Measurements from ENCODE around the gene ZNF74.

ZNF74 gene

DNA sequence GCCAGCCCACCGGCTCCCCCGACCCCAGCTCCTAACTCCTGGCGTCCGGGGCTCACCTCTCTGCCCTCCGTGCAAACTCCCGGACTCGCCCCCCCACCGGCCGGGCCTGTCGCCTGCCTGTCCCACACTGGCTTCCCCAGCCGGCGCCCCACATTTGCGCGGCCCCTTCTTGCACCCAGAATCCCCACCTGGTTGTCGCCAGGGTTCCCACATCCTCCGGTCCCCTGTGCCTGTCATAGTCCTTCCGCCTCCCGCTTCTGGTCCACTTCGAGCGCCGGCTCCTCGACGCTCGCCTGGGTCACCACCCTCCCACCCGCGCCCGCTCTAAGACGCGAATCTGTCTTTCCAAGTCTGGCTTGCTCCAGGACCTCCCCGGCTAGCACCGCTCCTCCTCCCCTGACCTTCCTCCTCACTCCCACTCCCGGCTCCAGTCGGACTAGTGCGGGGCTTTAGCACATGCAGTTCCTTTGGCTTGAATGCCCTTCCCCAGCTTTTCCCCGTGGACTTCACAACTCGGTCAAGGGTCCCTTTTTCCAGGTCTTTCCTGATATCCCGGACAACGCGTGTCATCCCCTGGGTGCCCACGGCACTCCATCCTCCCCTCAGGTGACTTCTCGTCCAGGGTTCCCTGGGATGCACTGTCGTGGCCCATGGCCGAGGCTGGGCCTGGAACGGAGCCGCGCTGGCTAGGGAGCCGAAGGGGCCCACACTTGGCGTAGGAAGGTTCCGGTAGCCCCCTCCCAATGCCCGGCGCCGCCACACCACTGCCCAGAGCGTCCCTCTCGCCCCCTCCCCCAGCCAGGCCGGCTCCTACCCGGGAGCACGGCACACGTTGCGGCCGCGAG lies 43.0 kb downstream of the ZNF74 start:
- Histone ChIP-seq H3K4me1 (ENCODE audit: control insufficient read depth in 5 of 5, insufficient read depth in 5 of 5, low read length in 5 of 5) (peaks cover 0 to 49% (median 37%) of the 10 kb centered on the region in 5 donors), H3K36me3 (ENCODE audit: control insufficient read depth in 5 of 5, insufficient read depth in 5 of 5, low read length in 5 of 5) (peaks cover 0 to 15% (median 3%) of the 10 kb centered on the region in 5 donors), H3K27me3 (ENCODE audit: control insufficient read depth in 5 of 5, insufficient read depth in 4 of 5, low read length in 5 of 5) (peaks cover 0 to 13% (median 2%) of the 10 kb centered on the region in 5 donors), H3K4me3 (ENCODE audit: low read depth in 1 of 5, low read length in 5 of 5) (peak overlapping the region; percentile 59 to 78 (median 68)), H3K9me3 (ENCODE audit: control insufficient read depth in 5 of 5, low read length in 5 of 5) (no peaks in the 10 kb centered on the region), H3K9ac (ENCODE audit: low read length in 5 of 5) (peak overlapping the region in 3 of 5 donors; percentile 31 to 84 (median 78)), H3K27ac (ENCODE audit: low read depth, low read length) (no peak overlapping the region)

DNA sequence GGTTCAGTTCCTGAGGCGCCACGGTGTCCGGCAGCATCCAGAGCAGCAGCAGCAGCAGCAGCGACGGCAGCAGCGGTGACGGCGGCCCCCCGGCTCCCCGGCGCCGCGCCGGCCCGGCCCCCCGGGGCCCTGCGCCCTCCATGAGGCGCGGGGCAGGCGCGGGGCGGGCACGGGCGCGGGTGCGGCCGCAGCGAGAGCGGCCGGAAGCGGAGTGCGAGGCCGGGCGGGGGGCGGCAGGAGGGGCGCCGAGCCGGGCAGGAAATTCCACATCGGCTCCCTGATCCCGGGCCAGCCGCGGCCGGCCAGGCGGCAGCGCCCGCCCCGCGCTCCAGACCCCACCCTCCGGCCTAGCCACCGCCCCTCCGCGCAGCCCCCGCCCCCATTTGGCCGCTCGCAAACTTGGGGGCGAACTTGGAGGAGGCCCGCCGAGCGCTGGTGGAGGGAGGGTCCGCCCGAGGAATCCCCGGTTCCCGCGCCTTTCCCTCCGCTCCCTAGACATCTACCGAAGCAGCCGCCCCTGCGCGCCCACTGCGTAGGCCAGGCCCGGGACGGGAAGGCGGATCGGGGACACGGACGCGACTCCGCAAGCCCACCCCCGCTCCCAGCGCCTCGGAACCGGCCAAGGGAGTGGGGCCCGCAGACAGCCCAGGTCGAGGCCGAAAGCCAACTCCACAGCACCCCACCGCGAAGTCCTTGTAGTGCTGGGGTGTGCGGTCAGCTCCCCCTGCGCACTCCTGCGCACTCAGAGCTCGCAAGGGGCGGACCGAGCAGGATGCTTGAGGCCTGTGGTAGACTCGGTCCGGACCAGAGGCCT lies 43.9 kb downstream of the ZNF74 start, which contains the start of gene SCARF2:
Gene SCARF2, minus strand, starts transcription at position 213 of the 814 bp plus-strand sequence. Its CDS starts 71 bp downstream, at position 142.
- H3K9ac ChIP-seq (ENCODE audit: low read length in 5 of 5) = peak within 1 kb of the TSS in 3 of 5 donors; percentile 31 to 84 (median 82)
- H3K4me3 ChIP-seq (ENCODE audit: low read depth in 1 of 5, low read length in 5 of 5) = peak within 1 kb of the TSS; percentile 67 to 78 (median 68)
- no peak within 1 kb of the TSS for H3K27ac ChIP-seq (ENCODE audit: low read depth, low read length)
- peaks cover 0 to 53% (median 40%) of the 10 kb centered on the region in 5 donors for H3K4me1 ChIP-seq (ENCODE audit: control insufficient read depth in 5 of 5, insufficient read depth in 5 of 5, low read length in 5 of 5)
- H3K36me3 ChIP-seq (ENCODE audit: control insufficient read depth in 5 of 5, insufficient read depth in 5 of 5, low read length in 5 of 5) = peaks cover 0 to 24% (median 9%) of the 10 kb centered on the region in 5 donors
- no peaks in the 10 kb centered on the region for H3K9me3 ChIP-seq (ENCODE audit: control insufficient read depth in 5 of 5, low read length in 5 of 5)
- peaks cover 0 to 10% (median 2%) of the 10 kb centered on the region in 5 donors for H3K27me3 ChIP-seq (ENCODE audit: control insufficient read depth in 5 of 5, insufficient read depth in 4 of 5, low read length in 5 of 5)

DNA sequence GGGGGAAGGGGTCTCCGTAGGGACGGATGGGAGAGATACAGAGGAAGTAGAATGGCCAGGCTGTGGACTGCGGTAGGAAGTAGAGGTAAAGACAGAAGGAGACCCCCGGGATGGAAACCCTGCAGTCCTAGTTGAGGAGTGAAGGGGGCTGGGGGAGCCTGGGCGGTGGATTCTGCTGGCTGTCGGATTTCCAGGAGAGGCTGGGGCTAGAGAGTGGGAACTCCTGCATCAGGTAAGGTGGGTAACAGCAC lies 44.4 kb downstream of the ZNF74 start:
- Histone ChIP-seq H3K27ac (ENCODE audit: low read depth, low read length) (no peak overlapping the region), H3K9me3 (ENCODE audit: control insufficient read depth in 5 of 5, low read length in 5 of 5) (no peaks in the 10 kb centered on the region), H3K4me1 (ENCODE audit: control insufficient read depth in 5 of 5, insufficient read depth in 5 of 5, low read length in 5 of 5) (peaks cover 0 to 53% (median 40%) of the 10 kb centered on the region in 5 donors), H3K4me3 (ENCODE audit: low read depth in 1 of 5, low read length in 5 of 5) (peak overlapping the region; percentile 56 to 78 (median 67)), H3K36me3 (ENCODE audit: control insufficient read depth in 5 of 5, insufficient read depth in 5 of 5, low read length in 5 of 5) (peaks cover 0 to 29% (median 12%) of the 10 kb centered on the region in 5 donors), H3K9ac (ENCODE audit: low read length in 5 of 5) (peak overlapping the region in 3 of 5 donors; percentile 23 to 82 (median 73)), H3K27me3 (ENCODE audit: control insufficient read depth in 5 of 5, insufficient read depth in 4 of 5, low read length in 5 of 5) (peaks cover 0 to 10% (median 2%) of the 10 kb centered on the region in 5 donors)

DNA sequence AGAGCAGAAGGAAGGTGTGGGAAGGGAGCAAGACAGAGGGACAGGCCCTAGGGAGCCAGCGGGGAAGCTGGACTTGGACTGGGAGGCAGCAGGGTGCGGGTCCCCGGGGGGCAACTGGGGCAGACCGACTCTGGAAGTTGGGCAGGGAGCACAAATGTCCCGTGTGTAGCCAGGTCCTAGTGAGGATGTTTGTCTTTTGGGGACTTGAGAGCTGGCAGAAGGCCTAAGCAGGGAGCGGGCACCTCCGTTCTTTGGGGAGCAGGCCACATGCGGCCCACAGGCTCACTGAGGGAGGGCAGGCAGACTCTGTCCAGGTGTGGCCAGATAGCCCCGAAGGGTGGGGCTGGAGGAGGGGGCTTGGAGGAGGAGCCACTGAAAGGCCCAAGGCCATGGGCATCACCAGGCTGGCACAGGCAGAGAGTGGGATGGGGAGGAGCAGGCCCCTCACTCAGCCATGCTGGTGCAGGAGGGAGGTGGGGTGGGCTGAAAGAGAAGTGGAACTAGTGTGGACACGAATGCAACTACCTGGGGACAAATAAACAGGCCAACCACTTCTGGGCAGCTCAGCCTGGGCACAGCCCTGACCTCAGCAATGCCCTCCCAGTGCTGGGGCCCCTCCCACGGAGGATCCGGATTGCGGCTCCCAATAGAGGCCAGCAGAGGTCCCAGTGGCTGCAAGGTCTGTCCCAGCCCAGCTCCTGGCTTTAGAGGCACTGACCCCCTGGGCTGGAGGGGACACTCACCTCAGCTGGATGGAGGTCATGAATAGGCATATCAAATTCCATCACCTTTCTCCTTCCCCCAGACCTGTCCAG lies 44.9 kb downstream of the ZNF74 start:
- no peak overlapping the region for H3K27ac ChIP-seq (ENCODE audit: low read depth, low read length)
- H3K4me1 ChIP-seq (ENCODE audit: control insufficient read depth in 5 of 5, insufficient read depth in 5 of 5, low read length in 5 of 5) = peaks cover 0 to 53% (median 40%) of the 10 kb centered on the region in 5 donors
- H3K9ac ChIP-seq (ENCODE audit: low read length in 5 of 5) = peak overlapping the region in 1 of 5 donors; percentile 82

DNA sequence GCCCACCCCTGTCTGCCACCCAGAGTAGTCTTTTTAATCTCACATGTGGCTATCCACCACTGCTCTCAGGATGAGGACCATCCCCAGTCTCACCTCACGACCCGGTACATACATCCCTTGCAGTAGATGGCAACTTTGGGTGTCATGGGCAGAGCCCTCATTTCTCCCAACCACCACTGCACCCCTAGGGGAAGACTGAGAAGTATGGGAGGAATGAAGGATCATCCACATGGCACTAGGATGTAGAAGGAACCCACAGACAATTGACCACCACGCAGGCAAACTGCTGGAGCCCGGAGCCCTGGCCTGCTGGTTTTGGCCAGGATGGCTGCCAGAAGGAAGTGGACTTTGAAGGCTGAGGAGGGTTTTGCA lies 45.6 kb downstream of the ZNF74 start:
- peaks cover 0 to 39% (median 19%) of the 10 kb centered on the region in 5 donors for H3K36me3 ChIP-seq (ENCODE audit: control insufficient read depth in 5 of 5, insufficient read depth in 5 of 5, low read length in 5 of 5)
- H3K9me3 ChIP-seq (ENCODE audit: control insufficient read depth in 5 of 5, low read length in 5 of 5) = no peaks in the 10 kb centered on the region
- no peak overlapping the region for H3K4me3 ChIP-seq (ENCODE audit: low read depth in 1 of 5, low read length in 5 of 5)
- H3K4me1 ChIP-seq (ENCODE audit: control insufficient read depth in 5 of 5, insufficient read depth in 5 of 5, low read length in 5 of 5) = peaks cover 0 to 53% (median 40%) of the 10 kb centered on the region in 5 donors
- peaks cover 0 to 10% (median 2%) of the 10 kb centered on the region in 5 donors for H3K27me3 ChIP-seq (ENCODE audit: control insufficient read depth in 5 of 5, insufficient read depth in 4 of 5, low read length in 5 of 5)
- no peak overlapping the region for H3K27ac ChIP-seq (ENCODE audit: low read depth, low read length)
- H3K9ac ChIP-seq (ENCODE audit: low read length in 5 of 5) = no peak overlapping the region

More for the DNA sequence above, 44.9 kb downstream of the ZNF74 start:
- Histone ChIP-seq H3K4me3 (ENCODE audit: low read depth in 1 of 5, low read length in 5 of 5) (peak overlapping the region in 4 of 5 donors; percentile 56 to 78 (median 66)), H3K27me3 (ENCODE audit: control insufficient read depth in 5 of 5, insufficient read depth in 4 of 5, low read length in 5 of 5) (peaks cover 0 to 10% (median 2%) of the 10 kb centered on the region in 5 donors), H3K9me3 (ENCODE audit: control insufficient read depth in 5 of 5, low read length in 5 of 5) (no peaks in the 10 kb centered on the region), H3K36me3 (ENCODE audit: control insufficient read depth in 5 of 5, insufficient read depth in 5 of 5, low read length in 5 of 5) (peaks cover 0 to 32% (median 13%) of the 10 kb centered on the region in 5 donors)

DNA sequence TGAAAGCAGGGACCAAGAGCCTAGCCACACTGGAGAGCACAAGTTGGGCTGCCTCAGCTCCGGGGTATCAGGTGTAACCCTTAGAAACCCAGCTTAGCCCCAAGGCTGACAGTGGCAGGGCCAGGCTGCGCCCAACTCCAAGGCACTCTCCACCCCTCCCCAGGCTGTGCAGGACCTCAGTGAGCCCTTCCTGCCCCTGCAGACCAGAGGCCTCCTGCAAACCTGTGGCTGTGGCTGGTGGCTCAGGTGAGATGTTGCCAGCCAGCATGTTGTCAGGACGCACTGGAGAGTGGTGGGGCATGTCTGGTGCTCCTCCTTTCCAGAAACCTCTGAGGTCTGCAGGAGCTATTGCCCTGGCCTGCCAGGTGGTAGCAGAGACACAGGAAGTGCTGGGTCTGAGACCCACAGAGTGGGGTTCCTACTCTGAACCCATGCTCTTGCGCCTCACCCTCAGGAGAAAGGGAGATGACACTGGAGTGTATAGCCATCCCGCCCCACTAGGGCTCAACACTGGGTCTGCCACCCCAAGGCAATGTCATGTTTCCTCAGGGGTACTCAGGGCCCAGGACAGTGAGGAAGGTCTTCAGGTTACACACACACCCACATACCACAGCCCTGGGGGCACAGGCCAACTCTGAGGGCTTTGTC lies 46.1 kb downstream of the ZNF74 start:
- H3K4me1 ChIP-seq (ENCODE audit: control insufficient read depth in 5 of 5, insufficient read depth in 5 of 5, low read length in 5 of 5) = peaks cover 0 to 52% (median 40%) of the 10 kb centered on the region in 5 donors
- H3K4me3 ChIP-seq (ENCODE audit: low read depth in 1 of 5, low read length in 5 of 5) = no peak overlapping the region
- H3K9me3 ChIP-seq (ENCODE audit: control insufficient read depth in 5 of 5, low read length in 5 of 5) = no peaks in the 10 kb centered on the region
- H3K27ac ChIP-seq (ENCODE audit: low read depth, low read length) = no peak overlapping the region
- no peak overlapping the region for H3K9ac ChIP-seq (ENCODE audit: low read length in 5 of 5)
- peaks cover 0 to 44% (median 24%) of the 10 kb centered on the region in 5 donors for H3K36me3 ChIP-seq (ENCODE audit: control insufficient read depth in 5 of 5, insufficient read depth in 5 of 5, low read length in 5 of 5)
- peaks cover 0 to 10% (median 2%) of the 10 kb centered on the region in 5 donors for H3K27me3 ChIP-seq (ENCODE audit: control insufficient read depth in 5 of 5, insufficient read depth in 4 of 5, low read length in 5 of 5)

DNA sequence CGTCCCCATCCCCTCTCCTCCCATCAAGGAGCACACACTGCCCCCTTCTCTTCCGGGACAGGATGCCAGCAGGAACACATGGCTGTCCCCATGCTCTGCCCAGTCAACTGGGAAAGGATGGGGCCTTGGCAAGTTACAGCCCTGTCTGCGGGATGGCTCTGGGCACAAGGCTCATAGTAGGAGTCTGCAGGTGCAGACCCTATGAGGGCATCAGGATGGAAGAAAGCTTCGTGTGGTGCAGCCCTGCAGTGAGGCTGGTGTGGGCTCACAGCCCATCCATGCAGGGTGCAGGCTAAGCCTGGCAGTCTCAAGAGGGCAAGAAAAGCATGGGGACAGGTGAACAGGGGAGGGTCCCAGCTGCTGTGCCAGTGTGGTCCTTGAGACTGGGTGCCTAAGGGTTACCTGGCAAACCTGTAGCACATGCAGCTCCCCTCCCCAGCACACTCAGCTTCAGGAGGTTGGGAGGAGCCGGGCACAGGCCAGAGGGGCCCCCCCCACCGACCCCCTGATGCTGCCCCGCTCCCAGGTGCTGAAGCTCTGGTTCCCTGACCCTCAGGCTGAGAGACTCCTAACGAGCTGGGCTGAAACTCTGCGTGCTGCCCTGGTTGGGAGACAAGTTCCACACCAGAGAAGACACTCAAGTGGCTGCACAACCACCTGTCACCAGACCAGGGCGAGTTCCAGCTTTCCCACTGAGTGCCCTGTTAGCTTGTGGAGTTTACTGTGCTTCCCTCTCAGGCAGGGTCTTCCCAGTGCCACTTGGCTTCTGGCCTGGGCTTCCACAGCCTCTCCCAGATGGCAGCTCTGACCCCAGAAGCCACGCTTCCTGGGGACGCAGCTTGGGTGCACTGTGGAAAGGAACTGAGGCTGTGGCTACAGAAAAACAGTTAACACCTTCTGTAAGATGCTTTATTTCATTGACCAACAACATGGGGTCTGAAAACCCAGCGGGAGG lies 47.0 kb downstream of the ZNF74 start:
- H3K4me3 ChIP-seq (ENCODE audit: low read depth in 1 of 5, low read length in 5 of 5) = no peak overlapping the region
- no peaks in the 10 kb centered on the region for H3K9me3 ChIP-seq (ENCODE audit: control insufficient read depth in 5 of 5, low read length in 5 of 5)
- H3K9ac ChIP-seq (ENCODE audit: low read length in 5 of 5) = peak overlapping the region in 1 of 5 donors; percentile 8
- H3K4me1 ChIP-seq (ENCODE audit: control insufficient read depth in 5 of 5, insufficient read depth in 5 of 5, low read length in 5 of 5) = peaks cover 0 to 44% (median 33%) of the 10 kb centered on the region in 5 donors
- no peak overlapping the region for H3K27ac ChIP-seq (ENCODE audit: low read depth, low read length)
- H3K27me3 ChIP-seq (ENCODE audit: control insufficient read depth in 5 of 5, insufficient read depth in 4 of 5, low read length in 5 of 5) = peaks cover 0 to 6% (median under 1%) of the 10 kb centered on the region in 5 donors
- H3K36me3 ChIP-seq (ENCODE audit: control insufficient read depth in 5 of 5, insufficient read depth in 5 of 5, low read length in 5 of 5) = peaks cover 0 to 52% (median 30%) of the 10 kb centered on the region in 5 donors

DNA sequence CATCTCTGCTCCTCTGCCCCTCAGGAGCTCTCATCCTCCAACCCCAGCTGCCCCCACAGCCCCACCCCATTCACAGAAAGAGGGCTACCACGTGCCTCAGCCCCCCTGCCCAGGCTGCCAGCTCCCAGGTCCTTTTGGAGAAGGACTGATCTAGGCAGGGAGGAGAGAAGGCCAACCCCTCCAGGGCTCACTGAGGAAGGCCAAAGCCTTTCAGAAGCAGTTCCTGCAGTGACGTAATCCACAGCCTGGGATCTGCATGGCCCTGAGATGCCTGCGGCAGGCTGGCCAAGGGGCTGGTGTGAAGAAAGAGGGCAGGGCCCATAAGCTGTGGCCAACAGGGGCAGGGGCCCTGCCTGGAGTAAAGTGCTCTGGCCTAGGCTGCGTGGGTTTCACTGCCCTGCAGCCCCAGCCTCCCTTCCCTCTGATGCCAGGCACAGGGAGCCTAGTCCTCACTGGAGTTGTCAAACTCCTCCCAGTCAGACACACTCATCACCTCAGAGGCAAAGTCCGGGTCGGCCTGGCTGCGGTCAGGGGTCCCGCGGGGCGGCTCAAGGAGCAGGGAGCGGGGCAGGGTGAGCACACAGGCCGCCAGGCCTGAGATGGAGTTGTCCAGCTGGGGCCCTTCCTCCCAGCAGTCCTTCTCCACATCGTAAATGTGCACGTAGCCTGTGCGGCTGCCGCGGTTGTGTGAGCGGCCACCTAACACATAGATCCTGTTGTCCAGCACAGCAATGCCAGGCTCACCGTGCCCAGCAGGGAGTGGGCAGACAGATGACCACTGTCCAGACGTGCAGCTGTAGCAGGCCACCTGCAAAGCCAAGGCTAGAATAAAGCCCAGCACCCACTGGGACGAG lies 47.9 kb downstream of the ZNF74 start:
- Histone ChIP-seq H3K27ac (ENCODE audit: low read depth, low read length) (no peak overlapping the region), H3K4me3 (ENCODE audit: low read depth in 1 of 5, low read length in 5 of 5) (no peak overlapping the region), H3K4me1 (ENCODE audit: control insufficient read depth in 5 of 5, insufficient read depth in 5 of 5, low read length in 5 of 5) (peaks cover 0 to 35% (median 26%) of the 10 kb centered on the region in 5 donors), H3K36me3 (ENCODE audit: control insufficient read depth in 5 of 5, insufficient read depth in 5 of 5, low read length in 5 of 5) (peaks cover 0 to 62% (median 36%) of the 10 kb centered on the region in 5 donors), H3K9me3 (ENCODE audit: control insufficient read depth in 5 of 5, low read length in 5 of 5) (no peaks in the 10 kb centered on the region), H3K9ac (ENCODE audit: low read length in 5 of 5) (peak overlapping the region in 1 of 5 donors; percentile 8), H3K27me3 (ENCODE audit: control insufficient read depth in 5 of 5, insufficient read depth in 4 of 5, low read length in 5 of 5) (peaks cover 0 to 5% (median 0%) of the 10 kb centered on the region in 5 donors)

Data from subcutaneous abdominal adipose tissue (tissue), 5 donors.